Cerebellar cortex (tissue), 1 donor: ENCODE measurements around the gene ADARB1.
"Not testable (repeated sequence)": the region's sequence is repeated elsewhere in the genome, so short reads cannot be mapped to it uniquely, and the experiment has no call there.

ENCODE experiments used
- DNase-seq: peaks from one replicate; pipeline ENCODE4 v3.0.0-alpha.2; 2015; ENCODE audit warnings: low spot score

The ADARB1 gene

DNA sequence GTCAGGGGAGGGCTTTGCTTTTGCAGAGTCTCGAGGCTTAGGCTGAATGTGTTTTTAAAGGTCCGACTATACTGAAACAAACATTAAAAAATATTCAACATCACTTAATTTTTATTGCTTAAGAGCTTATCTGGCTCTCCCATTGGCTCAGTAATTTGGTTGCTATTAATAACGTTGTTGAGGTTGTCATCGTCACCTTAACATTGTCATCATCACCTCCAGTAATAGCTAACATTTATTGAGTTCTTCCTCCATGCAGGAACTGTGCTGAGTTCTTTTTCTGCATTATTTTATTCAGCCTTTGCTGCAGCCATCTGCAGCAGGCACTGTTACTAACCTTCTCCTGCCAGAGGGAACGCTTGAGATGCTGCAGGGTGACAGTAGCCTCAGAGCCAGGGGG is 40.1 kb downstream of the ADARB1 start:
- DNase-seq: no peak

DNA sequence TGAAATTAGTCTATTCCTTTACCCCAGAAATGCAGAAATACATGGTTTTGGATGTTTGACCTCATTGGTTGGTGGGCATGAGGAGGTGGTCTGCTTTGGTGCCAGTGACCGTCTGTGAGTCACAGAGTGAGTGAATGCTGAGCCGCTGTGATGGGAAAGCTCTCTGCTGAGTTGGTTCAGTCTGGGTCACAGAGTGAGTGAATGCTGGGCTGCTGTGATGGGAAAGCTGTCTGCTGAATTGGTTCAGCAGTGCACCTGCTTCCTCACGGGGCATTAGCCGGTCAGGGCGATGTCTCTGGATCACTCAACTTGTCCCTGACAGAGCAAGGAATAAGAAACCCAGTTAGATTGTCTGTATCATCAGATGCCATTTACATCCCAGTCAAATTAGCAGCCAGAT is 40.8 kb downstream of the ADARB1 start:
- peak; percentile 66 for DNase-seq

DNA sequence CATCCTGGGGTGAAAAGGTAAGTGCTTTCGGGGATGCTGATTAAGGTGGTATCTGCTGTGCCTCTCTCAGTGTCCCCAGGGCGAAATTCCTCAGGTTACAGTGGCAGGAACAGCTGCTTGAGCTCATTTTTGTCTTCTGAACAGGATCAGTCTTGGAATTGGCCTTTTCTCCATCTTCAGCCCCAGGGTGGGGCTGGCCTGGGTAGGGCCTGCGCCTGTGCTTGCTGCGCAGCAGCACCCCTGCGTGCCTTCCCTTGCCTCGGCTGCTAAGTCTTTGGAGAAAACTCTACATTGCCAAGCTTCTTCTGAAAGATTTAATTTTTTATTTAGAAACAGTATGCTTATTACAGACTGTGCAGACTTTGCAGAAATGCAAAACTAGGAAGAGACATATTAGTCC is 41.7 kb downstream of the ADARB1 start:
- DNase-seq: no peak

GRCh38 chr21:45117314-45117713 is 42.9 kb downstream of the ADARB1 start:
- no peak for DNase-seq

GRCh38 chr21:45118099-45118498 is 43.7 kb downstream of the ADARB1 start:
- no peak for DNase-seq

DNA sequence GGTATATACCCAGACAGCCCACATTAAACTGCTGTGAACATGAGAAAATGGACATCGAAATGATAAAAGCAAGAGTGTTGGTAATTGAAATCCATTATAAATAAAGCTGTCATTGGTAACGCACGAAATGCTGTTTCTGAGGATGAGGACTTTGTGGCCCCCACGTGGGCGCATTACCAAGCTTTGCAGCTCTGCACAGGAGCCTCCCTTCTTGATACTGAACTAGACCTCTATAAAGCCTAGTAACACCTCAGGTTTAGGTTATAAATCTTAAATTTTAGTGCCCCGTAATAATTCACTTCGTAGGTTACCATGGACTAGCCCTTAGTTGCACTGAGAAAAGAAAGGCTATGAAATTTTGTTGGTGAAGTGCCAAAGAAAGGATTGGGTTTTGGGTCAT is 45.4 kb downstream of the ADARB1 start:
- no peak for DNase-seq

DNA sequence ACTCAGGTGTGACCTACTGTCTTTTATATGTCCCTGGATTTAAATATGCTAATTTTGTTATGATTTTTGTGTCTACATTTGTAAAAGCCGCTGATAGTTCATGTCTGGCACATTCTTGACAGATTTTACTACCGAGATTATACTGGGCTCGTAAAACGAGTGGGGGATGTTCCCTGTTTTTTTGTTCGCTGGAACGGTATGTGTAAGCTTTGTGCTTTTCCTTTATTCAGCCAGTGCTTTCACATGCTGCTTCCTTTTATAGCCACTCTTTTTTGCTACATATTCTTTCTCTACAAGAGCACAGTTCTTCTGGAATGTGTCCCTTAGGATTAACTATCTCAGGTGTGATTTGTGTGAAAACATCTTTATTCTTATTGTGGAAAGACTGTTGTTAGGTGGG is 46.6 kb downstream of the ADARB1 start:
- DNase-seq: no peak

- DNase-seq: no peak
Measured at GRCh38 chr21:45122030-45122429, 47.6 kb downstream of the ADARB1 start.

GRCh38 chr21:45122432-45123132 is 48.2 kb downstream of the ADARB1 start:
- DNase-seq: no peak

- DNase-seq: no peak
Measured at GRCh38 chr21:45123440-45123839, 49.1 kb downstream of the ADARB1 start.

DNA sequence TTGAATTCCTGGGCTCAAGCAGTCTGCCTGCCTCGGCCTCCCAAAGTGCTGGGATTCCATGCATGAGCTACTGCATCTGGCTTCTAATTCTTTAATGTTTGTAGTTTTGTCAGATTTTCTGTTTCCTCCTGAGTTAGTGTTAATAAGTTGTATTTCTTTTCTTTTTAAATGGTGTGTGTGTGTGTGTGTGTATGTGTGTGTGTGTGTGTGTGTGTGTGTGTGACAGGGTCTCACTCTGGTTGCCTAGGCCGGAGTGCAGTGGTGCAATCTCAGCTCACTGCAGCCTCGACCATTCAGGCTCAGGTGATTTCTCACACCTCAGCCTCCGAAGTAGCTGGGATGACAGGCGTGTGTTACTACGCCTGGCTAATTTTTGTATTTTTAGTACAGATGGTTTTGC is 50.2 kb downstream of the ADARB1 start:
- no peak for DNase-seq

GRCh38 chr21:45125357-45125756 is 51.0 kb downstream of the ADARB1 start:
- DNase-seq: peak; percentile 57

- DNase-seq: peak; percentile 90
Measured at GRCh38 chr21:45126204-45126626, 51.8 kb downstream of the ADARB1 start.

DNA sequence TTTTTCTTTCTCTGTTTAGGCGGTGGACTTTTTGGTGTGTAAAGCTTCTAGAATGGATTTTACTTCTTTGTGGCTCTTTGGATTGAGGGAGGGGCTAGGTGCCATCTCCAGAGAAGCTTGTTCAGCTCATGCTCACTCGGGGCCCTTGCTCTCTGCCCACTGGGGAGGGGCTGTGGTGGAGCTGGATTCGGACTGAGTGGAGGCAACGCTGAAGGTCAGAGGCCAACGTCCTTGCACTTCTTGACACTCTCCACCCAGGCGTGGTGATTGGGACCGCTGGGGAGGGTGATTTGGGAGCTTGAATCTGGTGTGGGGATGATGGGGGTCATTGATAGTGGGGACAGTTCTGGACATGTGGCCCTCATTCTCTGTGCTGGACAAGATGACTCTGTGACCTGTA is 52.6 kb downstream of the ADARB1 start:
- DNase-seq: no peak

DNA sequence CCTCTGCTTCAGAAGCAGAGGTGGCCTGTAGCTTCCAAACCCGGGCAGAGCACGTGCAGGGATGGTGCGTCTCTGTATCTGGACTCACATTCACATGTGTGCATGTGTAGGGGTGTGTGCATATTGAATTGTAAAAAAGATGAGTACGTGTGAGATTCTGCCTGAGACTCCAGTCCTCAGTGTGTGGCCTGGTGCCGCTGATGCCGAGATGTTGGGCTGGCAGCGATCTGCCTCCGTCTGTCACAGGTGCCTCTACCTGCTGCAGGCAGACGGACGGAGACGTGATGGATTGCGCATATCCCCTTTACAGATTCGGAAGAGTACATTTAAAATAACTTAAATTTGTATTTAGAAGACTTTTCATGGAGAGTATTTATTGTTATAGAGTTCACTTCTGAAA is 53.6 kb downstream of the ADARB1 start:
- DNase-seq: peak; percentile 71

DNA sequence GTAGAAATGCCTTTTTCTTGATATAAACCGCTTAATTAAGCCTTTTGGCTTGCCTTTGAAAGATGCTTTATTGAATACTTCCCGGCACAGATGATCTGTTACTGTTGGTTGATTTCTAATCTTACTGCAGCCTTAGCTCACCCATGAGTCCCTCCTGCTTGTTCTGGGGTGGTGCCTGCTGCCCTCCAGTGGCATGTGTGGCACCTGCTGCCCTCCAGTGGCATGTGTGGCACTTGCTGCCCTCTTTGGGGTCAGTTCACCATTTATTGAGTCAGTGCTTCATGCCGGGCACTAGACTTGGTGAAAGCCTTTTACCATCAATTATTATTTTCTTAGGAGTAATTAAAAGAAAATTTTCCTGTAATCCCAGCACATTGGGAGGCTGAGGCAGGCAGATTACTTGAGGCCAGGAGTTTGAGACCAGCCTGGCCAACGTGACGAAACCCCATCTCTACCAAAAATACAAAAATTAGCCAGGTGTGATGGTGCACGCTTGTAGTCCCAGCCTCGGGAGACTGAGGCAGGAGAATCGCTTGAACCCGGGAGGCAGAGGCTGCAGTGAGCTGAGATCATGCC is 54.3 kb downstream of the ADARB1 start:
- peak; percentile 92 for DNase-seq

- DNase-seq: peak; percentile 59
Measured at GRCh38 chr21:45129189-45129923, 55.0 kb downstream of the ADARB1 start.

DNA sequence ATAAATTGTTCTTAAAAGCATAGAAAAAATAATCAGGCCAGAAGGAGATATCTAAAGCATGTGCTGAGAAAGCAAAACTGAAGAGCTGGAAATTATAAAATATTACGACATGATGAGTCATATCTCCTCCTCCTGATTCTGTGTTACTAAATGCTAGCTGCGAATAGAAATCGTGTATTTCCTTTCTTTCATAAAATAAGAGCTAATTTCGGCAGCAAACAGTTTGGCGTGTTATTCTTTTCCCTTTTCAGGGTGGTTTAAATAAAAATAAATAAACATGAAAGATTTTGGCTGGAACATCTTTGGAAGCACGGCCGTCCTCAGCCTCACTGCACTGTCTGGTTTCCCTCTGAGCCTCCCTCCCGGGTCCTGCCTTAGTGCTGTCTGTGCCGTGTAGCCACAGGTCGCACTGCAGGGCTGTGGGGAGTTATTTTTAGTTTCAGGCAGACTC is 56.0 kb downstream of the ADARB1 start:
- DNase-seq: peak; percentile 69

DNA sequence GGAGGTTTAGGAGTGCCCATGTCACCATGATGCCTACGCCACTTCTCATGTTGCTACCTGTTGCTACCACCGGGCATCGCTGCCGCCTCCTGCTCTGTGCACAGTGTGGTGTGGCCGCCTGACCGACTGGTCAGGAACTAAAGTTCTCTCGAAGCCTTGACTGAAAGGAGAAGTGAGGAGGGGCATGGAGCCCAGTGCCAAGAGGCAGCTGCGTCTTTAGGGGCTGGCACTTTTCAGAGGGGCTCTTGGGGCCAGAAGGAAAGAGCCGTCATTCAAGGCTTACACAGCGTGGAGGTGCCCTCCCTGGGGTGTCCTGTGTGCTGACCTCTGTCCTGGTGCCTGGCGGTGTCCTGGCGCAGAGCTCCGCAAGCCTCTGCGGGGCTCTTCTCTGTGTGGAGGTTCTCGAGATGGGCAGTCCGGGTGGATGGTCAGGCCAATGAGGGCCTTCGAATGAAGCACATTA is 57.2 kb downstream of the ADARB1 start:
- no peak for DNase-seq

DNA sequence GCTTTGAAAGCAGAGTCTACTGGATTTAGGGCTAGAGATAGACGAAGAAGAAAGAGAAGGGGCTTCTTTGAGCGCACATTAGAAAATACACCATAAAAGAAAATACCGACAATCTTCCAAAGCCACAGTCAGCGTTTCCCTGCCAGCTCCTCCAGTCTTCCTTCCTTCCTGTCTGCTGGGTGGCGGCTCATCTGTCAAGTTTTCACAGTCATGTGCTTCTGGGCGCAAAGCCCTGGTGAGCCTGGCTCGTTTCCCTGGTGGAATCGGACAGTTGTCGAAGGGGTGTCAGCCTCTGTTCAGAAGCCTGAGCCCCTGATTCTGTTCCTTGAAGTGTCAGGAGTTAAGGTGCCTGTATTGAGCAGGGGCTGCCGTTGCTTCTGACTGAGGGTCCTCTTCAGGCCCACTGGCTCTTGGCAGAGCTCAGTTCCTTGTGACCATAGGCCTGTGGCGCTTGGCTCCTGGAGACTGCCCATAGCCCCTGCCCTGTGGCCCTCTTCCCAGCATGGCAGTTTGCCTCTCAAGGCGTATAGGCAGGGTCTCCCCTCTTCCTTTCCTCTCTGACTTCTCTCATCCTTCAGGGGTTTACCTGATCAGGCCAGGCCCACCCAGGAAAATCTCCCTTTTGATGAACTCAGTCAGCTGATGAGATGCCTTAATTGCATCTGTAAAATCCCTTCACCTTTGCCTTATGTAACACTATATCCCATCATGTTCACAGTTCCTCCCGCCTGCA is 58.6 kb downstream of the ADARB1 start:
- no peak for DNase-seq

- not testable (repeated sequence) for DNase-seq
Measured at GRCh38 chr21:45133574-45134278, 59.3 kb downstream of the ADARB1 start.
